Fibroblast of lung (primary cell): ENCODE measurements around the gene LHX4.

Experiments used
- EZH2 ChIP-seq: IDR thresholded peaks from 2 replicates; pipeline ENCODE4 v1.5.1; 2012; ENCODE audit warnings: low read length, control low read depth, mild to moderate bottlenecking; ENCODE audit errors: missing control alignments
- TF ChIP-seq, protein P1 (sequence below), 2 donors: IDR thresholded peaks in 1 of 2; conservative IDR thresholded peaks in 1 of 2; 1 replicate in 1 of 2; 2 replicates in 1 of 2; pipeline ENCODE4 v1.5.1; 2011 to 2012; ENCODE audit warnings: low read length in 2 of 2, control low read depth in 1 of 2, inconsistent platforms in 1 of 2, low read depth in 1 of 2, mild to moderate bottlenecking in 1 of 2

DNA sequence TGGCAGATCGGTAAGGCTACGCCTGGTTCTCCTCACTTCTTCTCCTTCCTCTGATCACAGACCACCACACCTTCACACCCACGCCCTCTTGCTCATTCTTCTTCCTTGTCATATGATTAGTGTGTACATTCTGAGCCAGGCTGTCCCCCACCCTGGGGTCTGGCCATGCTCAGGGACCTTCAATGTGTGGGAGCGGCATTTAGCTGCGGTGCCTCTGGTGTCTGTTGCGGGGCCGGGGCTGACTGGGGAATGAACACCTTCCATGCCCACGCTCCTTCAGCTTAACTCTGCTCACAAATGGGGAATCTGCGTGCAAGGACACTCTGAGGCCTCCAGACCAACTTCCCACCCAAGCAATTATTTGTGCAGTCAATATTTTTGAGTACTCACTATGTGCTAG is 46.0 kb upstream of the LHX4 start:
- TF ChIP-seq, protein P1, sequence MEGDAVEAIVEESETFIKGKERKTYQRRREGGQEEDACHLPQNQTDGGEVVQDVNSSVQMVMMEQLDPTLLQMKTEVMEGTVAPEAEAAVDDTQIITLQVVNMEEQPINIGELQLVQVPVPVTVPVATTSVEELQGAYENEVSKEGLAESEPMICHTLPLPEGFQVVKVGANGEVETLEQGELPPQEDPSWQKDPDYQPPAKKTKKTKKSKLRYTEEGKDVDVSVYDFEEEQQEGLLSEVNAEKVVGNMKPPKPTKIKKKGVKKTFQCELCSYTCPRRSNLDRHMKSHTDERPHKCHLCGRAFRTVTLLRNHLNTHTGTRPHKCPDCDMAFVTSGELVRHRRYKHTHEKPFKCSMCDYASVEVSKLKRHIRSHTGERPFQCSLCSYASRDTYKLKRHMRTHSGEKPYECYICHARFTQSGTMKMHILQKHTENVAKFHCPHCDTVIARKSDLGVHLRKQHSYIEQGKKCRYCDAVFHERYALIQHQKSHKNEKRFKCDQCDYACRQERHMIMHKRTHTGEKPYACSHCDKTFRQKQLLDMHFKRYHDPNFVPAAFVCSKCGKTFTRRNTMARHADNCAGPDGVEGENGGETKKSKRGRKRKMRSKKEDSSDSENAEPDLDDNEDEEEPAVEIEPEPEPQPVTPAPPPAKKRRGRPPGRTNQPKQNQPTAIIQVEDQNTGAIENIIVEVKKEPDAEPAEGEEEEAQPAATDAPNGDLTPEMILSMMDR (conservative IDR thresholded peaks at IDR 0.05 in 1 of 2, IDR thresholded peaks at IDR 0.05 in 1 of 2; ENCODE audit: low read depth in 1 of 2, low read length in 2 of 2): no peak
- no peak for TF ChIP-seq EZH2
